ENCODE data around the gene SGMS2.

Gene SGMS2

GRCh38 chr4:107900067-107900466 lies 75.3 kb downstream of the SGMS2 start:
- no peak for DNase-seq
- H3K79me2 ChIP-seq (ENCODE audit: low read length): no peaks in the 10 kb centered on the region
- H3K4me1 ChIP-seq (ENCODE audit: low read length): no peaks in the 10 kb centered on the region
- no peaks in the 10 kb centered on the region for H4K20me1 ChIP-seq (ENCODE audit: insufficient read depth, low read length)
- H3K9ac ChIP-seq (ENCODE audit: low read length): no peak overlapping the region
- no peaks in the 10 kb centered on the region for H3K27me3 ChIP-seq (replicated peaks; ENCODE audit: insufficient read depth, low read length)
- H2AFZ ChIP-seq (ENCODE audit: low read length): no peak overlapping the region
- no peak overlapping the region for H3K4me3 ChIP-seq (ENCODE audit: low read length)
- H3F3A ChIP-seq (ENCODE audit: insufficient read depth, low read length): no peaks in the 10 kb centered on the region
- no peaks in the 10 kb centered on the region for H3K9me3 ChIP-seq (replicated peaks; ENCODE audit: insufficient read depth, low read length)
- H3K9me2 ChIP-seq (replicated peaks; ENCODE audit: insufficient read depth, low read length): no peaks in the 10 kb centered on the region
- TF ChIP-seq EZH2 (optimal IDR thresholded peaks at IDR 0.05; ENCODE audit: low read depth, low read length) (no peak), EZH2phosphoT487 (IDR thresholded peaks at IDR 0.05; ENCODE audit: low read length) (no peak), CTCF (IDR thresholded peaks at IDR 0.05; ENCODE audit: low read length) (no peak)
- H3K36me3 ChIP-seq (replicated peaks; ENCODE audit: insufficient read depth, low read length): no peaks in the 10 kb centered on the region
- H3K27ac ChIP-seq (ENCODE audit: low read length): no peak overlapping the region
- no peak overlapping the region for H3K4me2 ChIP-seq (ENCODE audit: low read depth, low read length)

GRCh38 chr4:107900508-107900907 lies 75.8 kb downstream of the SGMS2 start:
- H3K27ac ChIP-seq (ENCODE audit: low read length): no peak overlapping the region
- no peak overlapping the region for H2AFZ ChIP-seq (ENCODE audit: low read length)
- H3F3A ChIP-seq (ENCODE audit: insufficient read depth, low read length): no peaks in the 10 kb centered on the region
- H3K9ac ChIP-seq (ENCODE audit: low read length): no peak overlapping the region
- no peak overlapping the region for H3K4me3 ChIP-seq (ENCODE audit: low read length)
- H3K9me2 ChIP-seq (replicated peaks; ENCODE audit: insufficient read depth, low read length): no peaks in the 10 kb centered on the region
- TF ChIP-seq CTCF (IDR thresholded peaks at IDR 0.05; ENCODE audit: low read length) (no peak), EZH2phosphoT487 (IDR thresholded peaks at IDR 0.05; ENCODE audit: low read length) (no peak), EZH2 (optimal IDR thresholded peaks at IDR 0.05; ENCODE audit: low read depth, low read length) (no peak)
- H3K79me2 ChIP-seq (ENCODE audit: low read length): no peaks in the 10 kb centered on the region
- no peaks in the 10 kb centered on the region for H4K20me1 ChIP-seq (ENCODE audit: insufficient read depth, low read length)
- no peak for DNase-seq
- no peaks in the 10 kb centered on the region for H3K27me3 ChIP-seq (replicated peaks; ENCODE audit: insufficient read depth, low read length)
- no peak overlapping the region for H3K4me2 ChIP-seq (ENCODE audit: low read depth, low read length)
- no peaks in the 10 kb centered on the region for H3K36me3 ChIP-seq (replicated peaks; ENCODE audit: insufficient read depth, low read length)
- H3K9me3 ChIP-seq (replicated peaks; ENCODE audit: insufficient read depth, low read length): no peaks in the 10 kb centered on the region
- H3K4me1 ChIP-seq (ENCODE audit: low read length): no peaks in the 10 kb centered on the region

GRCh38 chr4:107901213-107901934 lies 76.6 kb downstream of the SGMS2 start:
- Histone ChIP-seq H3K27me3 (replicated peaks; ENCODE audit: insufficient read depth, low read length) (no peaks in the 10 kb centered on the region), H3K36me3 (replicated peaks; ENCODE audit: insufficient read depth, low read length) (no peaks in the 10 kb centered on the region), H3K4me3 (ENCODE audit: low read length) (no peak overlapping the region), H3K27ac (ENCODE audit: low read length) (no peak overlapping the region), H3K9ac (ENCODE audit: low read length) (no peak overlapping the region), H3K9me2 (replicated peaks; ENCODE audit: insufficient read depth, low read length) (no peaks in the 10 kb centered on the region), H3K4me2 (ENCODE audit: low read depth, low read length) (no peak overlapping the region), H3K9me3 (replicated peaks; ENCODE audit: insufficient read depth, low read length) (no peaks in the 10 kb centered on the region), H4K20me1 (ENCODE audit: insufficient read depth, low read length) (no peaks in the 10 kb centered on the region), H3F3A (ENCODE audit: insufficient read depth, low read length) (no peaks in the 10 kb centered on the region), H3K79me2 (ENCODE audit: low read length) (no peaks in the 10 kb centered on the region), H2AFZ (ENCODE audit: low read length) (no peak overlapping the region), H3K4me1 (ENCODE audit: low read length) (no peaks in the 10 kb centered on the region)
- TF ChIP-seq CTCF (IDR thresholded peaks at IDR 0.05; ENCODE audit: low read length) (no peak), EZH2 (optimal IDR thresholded peaks at IDR 0.05; ENCODE audit: low read depth, low read length) (no peak), EZH2phosphoT487 (IDR thresholded peaks at IDR 0.05; ENCODE audit: low read length) (no peak)
- no peak for DNase-seq
